ENCODE measurements around the gene TMCO4.

- TF ChIP-seq CTCF (conservative IDR thresholded peaks at IDR 0.05; ENCODE audit: low read depth, low read length) (no peak), EZH2 (IDR thresholded peaks at IDR 0.05; ENCODE audit: borderline replicate concordance, low read depth, low read length, poor library complexity, severe bottlenecking) (no peak)
Measured at GRCh38 chr1:19824541-19824940, 24.8 kb upstream of the TMCO4 start.

Data from A673 (cell line).